ENCODE measurements around the gene KRTAP21-2.

GRCh38 chr21:30779249-30779648, 32.2 kb upstream of the KRTAP21-2 start:
- TF ChIP-seq TCF12 (IDR thresholded peaks at IDR 0.05; ENCODE audit: low read depth) (no peak), TAF1 (IDR thresholded peaks at IDR 0.05; ENCODE audit: low read depth) (no peak), RAD21 (IDR thresholded peaks at IDR 0.05; ENCODE audit: low read depth) (no peak), YY1 (IDR thresholded peaks at IDR 0.05; ENCODE audit: low read depth) (no peak), MAX (IDR thresholded peaks at IDR 0.05) (no peak), NFIC (IDR thresholded peaks at IDR 0.05) (no peak), TEAD4 (IDR thresholded peaks at IDR 0.05) (no peak), CEBPB (IDR thresholded peaks at IDR 0.05) (no peak), FOXM1 (IDR thresholded peaks at IDR 0.05; ENCODE audit: borderline replicate concordance, low read depth) (no peak), USF1 (IDR thresholded peaks at IDR 0.05) (no peak), REST (IDR thresholded peaks at IDR 0.05; ENCODE audit: low read depth) (no peak), CREB1 (IDR thresholded peaks at IDR 0.05; ENCODE audit: low read depth) (no peak), EGR1 (IDR thresholded peaks at IDR 0.05) (no peak), ZBTB7A (IDR thresholded peaks at IDR 0.05; ENCODE audit: low read depth) (no peak)

All from Ishikawa (cell line).